DMS53 treated with DMSO at 0.1 percent for 48 hours (cell line): ENCODE measurements around the gene KRTAP12-3.
"Not testable (repeated sequence)": the region's sequence is repeated elsewhere in the genome, so short reads cannot be mapped to it uniquely, and the experiment has no call there.

Source experiments
- DNase-seq: peaks from one replicate; lab custom pipeline; 2025; ENCODE audit not compliant: unreplicated experiment; lab: John Stamatoyannopoulos, UW

The KRTAP12-3 gene

GRCh38 chr21:44682580-44683151 is 24.9 kb downstream of the KRTAP12-3 start:
- no peak for DNase-seq

- DNase-seq, result no peak
These were observed 26.3 kb downstream of the KRTAP12-3 start for GRCh38 chr21:44684077-44684476.

- no peak for DNase-seq
These were observed 26.8 kb downstream of the KRTAP12-3 start for GRCh38 chr21:44684483-44684882.

GRCh38 chr21:44685050-44685449 is 27.3 kb downstream of the KRTAP12-3 start:
- not testable (repeated sequence) for DNase-seq

GRCh38 chr21:44686000-44686781 is 28.5 kb downstream of the KRTAP12-3 start:
- DNase-seq, result no peak

- DNase-seq, result no peak
These were observed 29.3 kb downstream of the KRTAP12-3 start for GRCh38 chr21:44686843-44687561.

- DNase-seq, result no peak
These were observed 29.9 kb downstream of the KRTAP12-3 start for GRCh38 chr21:44687671-44688070.

GRCh38 chr21:44689740-44690139 is 32.0 kb downstream of the KRTAP12-3 start:
- DNase-seq, result not testable (repeated sequence)

GRCh38 chr21:44691686-44692085 is 34.0 kb downstream of the KRTAP12-3 start:
- DNase-seq, result no peak

GRCh38 chr21:44692798-44693512 is 35.2 kb downstream of the KRTAP12-3 start:
- no peak for DNase-seq

- DNase-seq, result no peak
These were observed 37.0 kb downstream of the KRTAP12-3 start for GRCh38 chr21:44694776-44695175.

- no peak for DNase-seq
These were observed 37.5 kb downstream of the KRTAP12-3 start for GRCh38 chr21:44695184-44695583.

GRCh38 chr21:44695641-44696040 is 37.9 kb downstream of the KRTAP12-3 start:
- DNase-seq, result no peak

GRCh38 chr21:44696572-44696971 is 38.8 kb downstream of the KRTAP12-3 start:
- no peak for DNase-seq

- not testable (repeated sequence) for DNase-seq
These were observed 39.6 kb downstream of the KRTAP12-3 start, which contains the start of gene KRTAP10-12 for GRCh38 chr21:44697172-44697810. Gene KRTAP10-12 (plus strand): TSS chr21:44697172. CDS start chr21:44697202, 30 bp downstream.

GRCh38 chr21:44697811-44698734 is 40.3 kb downstream of the KRTAP12-3 start:
- no peak for DNase-seq

GRCh38 chr21:44699502-44700001 is 41.8 kb downstream of the KRTAP12-3 start:
- no peak for DNase-seq

- no peak for DNase-seq
These were observed 42.6 kb downstream of the KRTAP12-3 start for GRCh38 chr21:44700101-44701022.
